ENCODE data around the gene EFHD1.
A peak's percentile ranks its signal among the peaks of the same experiment; 100 is the strongest.
"Not testable (repeated sequence)": the region's sequence is repeated elsewhere in the genome, so short reads cannot be mapped to it uniquely, and the experiment has no call there.

Gene EFHD1

DNA sequence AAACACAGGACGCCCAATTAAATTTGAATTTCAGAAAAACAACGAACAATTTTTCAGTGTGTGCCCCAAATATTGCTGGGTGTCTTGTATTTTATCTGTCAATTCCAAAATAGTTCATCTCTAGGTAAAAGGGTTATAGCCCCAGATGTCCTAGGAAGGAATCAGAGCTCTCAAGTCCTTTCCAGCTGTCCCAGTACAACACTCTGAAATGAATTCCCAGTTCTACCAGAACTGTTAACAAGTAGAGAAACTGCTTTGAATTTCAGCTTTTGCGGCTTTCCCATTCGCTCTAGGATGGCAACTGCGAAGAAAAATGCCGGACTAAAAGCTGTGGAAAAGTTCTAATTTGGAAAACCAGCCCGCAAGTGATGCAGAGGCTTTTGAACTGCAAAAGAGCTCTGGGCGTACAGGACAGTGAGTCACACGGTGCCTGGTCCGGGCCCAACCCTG lies 63.2 kb downstream of the EFHD1 start:
- DNase-seq (ENCODE audit: low read depth): no peak

DNA sequence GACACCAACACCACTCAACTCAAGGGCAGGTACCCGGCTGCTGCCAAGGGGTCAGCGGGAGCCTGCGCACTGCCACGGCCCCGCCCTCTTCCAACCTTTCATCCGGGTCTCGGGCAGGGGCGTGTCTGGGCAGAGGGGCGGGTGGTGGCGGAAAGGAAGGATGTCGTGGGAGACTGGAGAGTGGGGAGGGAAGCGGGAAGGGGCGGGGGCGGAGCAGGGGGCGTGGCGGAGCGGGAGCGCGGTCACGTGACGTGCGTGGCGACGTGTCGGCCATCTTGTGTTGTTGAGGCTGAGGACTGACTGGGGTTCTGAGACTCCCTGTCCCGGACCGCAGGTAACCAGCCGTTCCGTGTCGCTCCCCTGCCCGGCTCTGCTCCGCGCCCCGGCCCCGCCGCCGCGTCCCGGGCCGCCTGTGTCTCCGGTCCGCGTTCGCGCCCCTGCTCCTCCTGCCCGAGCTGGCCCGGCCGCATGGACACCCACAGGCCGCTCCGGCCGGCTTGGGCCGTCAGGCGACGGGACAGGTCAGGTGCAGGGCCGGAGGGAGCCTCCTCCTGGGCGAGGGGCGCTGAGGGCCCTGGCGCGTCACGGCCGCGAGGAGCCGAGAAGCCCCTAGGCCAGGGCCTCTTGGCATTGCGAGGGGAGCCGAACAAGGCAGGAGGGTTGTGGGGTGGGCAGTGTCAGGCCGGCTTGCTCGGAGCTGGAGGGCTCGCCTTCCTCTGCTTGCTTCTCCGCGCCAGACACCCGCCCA lies 63.8 kb downstream of the EFHD1 start, which contains the start of gene GIGYF2:
Gene GIGYF2, plus strand, starts transcription at position 273 of the 748 bp plus-strand sequence. CDS start 37,867 bp downstream, outside the sequence.
- peak; percentile 91 for DNase-seq (ENCODE audit: low read depth)

DNA sequence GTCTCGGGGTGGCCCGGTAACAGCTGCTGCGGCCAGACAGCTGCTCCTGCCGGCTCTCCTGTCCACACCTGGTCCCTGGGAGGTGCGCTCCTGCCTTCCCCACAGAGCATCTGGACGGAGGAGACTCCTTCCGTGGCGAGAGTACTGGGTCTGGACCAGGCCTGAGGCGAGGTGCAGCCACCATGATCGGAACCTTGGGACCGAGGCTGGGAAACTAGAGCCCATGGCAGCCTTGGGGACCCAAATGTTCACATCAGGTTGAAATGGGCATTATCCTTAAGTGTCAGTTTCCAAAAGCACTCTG lies 64.4 kb downstream of the EFHD1 start:
- no peak for DNase-seq (ENCODE audit: low read depth)

DNA sequence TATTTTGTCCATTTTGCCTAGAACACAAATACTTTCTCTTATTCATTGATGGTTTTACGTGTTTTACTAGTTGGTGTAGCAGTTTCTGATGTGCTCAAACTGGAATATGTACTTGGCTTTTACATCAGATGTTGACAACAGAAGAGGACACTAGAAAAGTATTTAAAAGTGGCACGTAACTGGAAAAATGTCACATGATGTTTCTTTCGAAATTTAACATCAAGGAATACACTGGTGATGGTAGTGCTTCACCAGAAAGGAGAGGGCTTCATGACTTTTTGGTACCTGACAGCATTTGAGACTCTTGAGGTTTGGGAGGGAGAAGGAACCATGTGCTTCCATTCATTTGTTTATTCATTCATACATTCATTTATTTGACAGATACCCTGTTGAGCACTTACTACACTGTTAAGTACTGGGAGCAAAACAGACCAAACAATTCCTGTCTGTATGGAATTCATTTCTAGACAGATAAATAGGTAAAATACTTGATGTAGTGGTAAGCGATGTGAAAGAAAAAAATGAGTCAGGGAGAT lies 65.2 kb downstream of the EFHD1 start:
- no peak for DNase-seq (ENCODE audit: low read depth)

DNA sequence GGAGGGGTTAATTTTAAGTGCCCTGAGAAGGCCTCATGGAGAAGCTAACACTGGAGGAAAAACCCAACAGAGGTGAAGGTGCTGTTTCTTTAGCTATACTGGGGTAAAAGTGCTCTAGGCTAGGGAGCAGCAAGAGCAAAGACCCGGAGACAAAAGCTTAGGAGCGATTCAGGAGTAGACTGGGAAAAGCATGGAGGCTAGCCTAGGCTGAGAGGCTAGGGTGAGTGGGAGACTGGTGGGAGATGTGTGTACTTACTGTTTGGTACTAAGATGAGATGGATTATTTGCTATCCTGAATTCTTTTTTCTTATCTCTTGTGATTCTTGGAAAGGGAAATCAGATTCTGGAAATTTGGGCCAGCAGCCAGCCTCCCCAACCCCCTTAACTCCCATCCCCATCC lies 65.7 kb downstream of the EFHD1 start:
- no peak for DNase-seq (ENCODE audit: low read depth)

DNA sequence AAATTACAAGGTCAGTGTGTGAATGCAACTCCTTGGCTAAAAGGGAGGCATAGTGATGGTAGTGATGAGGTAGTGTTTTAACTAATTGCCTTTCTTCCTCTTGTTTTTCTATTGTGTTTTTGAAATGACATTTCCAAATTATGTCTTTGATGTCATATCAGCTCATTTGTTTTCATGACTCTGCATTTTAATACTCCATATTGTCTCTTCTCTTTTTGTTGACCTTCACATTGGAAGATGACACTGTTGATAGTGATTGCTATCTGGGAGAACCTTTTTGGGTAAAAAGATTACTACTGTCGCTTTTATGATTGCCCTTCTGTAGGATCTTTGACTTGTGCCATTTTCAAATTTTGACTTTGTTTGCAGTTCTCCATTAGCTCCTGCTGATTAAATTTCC lies 66.8 kb downstream of the EFHD1 start:
- DNase-seq (ENCODE audit: low read depth): no peak

DNA sequence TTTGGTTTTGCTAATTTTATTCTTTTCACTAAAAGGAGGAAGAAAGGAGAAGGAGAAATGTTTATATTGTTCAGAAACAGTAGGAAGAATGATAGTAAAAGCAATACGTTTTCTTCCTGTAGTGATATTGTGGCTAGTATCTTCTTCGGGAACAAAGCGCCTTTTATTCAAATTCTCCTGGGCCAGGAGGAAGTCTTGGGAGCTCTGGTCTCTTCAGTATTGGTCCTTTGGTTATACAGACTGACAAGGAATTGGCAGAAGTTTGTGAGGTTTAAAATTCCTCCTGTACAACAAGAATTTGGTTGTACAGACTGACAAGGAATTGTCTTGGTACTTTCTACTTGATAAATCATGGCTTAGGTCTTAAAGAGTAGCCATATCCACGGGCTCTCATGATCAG lies 73.7 kb downstream of the EFHD1 start:
- no peak for DNase-seq (ENCODE audit: low read depth)

DNA sequence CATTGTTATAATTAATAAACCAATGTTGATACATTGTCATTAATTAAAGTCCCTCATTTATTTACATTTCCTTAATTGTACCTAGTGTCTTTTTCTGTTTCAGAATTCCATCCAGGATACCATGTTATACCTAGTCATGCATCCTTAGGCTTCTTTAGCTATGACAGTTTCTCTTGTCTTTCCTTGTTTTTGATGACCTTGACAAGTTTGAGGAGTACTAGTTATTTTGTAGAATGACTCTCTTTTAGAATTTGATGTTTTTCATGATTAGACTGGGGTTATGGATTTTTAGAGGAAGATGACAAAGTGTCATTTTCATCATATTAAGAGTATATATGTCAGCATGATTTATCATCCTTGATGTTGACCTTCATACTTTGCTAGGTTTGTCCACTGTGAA lies 80.1 kb downstream of the EFHD1 start:
- DNase-seq (ENCODE audit: low read depth): no peak

DNA sequence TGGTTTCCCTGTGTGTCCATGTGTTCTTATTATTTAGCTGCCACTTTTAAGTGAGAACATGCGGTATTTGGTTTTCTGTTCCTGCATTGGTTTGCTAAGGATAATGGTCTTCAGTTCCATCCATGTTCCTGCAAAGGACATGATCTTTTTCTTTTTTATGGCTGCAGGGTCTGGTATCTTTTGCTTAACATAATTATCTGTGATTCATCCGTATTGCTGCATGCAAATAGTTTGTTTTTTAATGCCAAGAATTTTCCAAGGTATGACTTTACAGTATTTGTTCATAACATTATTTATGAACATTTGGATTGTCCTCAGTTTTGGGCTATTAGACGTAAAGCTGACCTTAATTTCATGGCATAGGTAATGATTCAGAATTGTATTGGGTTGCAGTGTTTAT lies 81.6 kb downstream of the EFHD1 start:
- no peak for DNase-seq (ENCODE audit: low read depth)

DNA sequence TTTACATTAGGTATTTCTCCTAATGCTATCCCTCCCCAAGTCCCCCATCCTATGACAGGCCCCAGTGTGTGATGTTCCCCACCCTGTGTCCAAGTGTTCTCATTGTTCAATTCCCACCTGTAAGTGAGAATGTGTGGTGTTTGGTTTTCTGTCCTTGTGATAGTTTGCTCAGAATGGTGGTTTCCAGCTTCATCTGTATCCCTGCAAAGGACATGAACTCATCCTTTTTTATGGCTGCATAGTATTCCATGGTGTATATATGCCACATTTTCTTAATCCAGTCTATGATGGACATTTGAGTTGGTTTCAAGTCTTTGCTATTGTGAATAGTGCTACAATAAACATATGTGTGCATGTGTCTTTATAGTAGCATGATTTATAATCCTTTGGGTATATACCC lies 86.7 kb downstream of the EFHD1 start:
- not testable (repeated sequence) for DNase-seq (ENCODE audit: low read depth)

DNA sequence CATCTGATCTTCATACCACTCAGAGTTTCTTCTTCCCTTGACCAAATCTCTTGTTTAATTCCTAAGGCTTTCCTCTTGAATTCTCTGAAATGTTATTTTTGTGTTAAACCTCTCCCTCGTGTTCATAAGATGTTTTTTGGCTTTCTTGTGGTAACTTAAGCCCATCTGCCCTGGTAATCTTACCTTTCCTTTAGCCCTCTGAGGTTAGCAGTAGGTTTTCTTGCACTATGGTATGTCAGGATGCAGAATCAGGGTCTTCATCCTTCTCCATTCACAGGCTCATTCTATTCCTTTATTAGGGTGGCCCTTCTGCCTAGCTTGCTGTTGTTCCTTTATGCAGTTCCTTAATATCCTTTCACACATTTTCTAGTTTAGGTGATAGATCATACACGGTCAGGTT lies 87.9 kb downstream of the EFHD1 start:
- no peak for DNase-seq (ENCODE audit: low read depth)

DNA sequence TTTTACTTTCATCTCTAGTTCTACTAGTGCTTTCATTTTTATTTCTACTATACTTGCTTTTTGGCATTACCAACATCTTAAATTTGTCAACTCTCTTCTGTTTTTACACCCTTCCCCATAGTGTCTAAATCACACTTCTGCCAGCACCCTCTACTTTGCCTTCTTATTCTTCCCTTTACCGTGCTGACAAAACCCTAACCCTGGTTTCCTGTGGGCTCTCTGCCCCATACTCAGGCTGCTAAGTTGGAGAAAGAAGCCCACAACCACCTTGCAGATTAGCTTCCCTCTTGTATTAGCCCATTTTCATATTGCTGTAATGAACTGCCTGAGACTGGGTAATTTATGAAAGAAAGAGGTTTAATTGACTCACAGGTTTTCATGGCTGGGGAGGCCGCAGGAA lies 88.5 kb downstream of the EFHD1 start:
- no peak for DNase-seq (ENCODE audit: low read depth)

DNA sequence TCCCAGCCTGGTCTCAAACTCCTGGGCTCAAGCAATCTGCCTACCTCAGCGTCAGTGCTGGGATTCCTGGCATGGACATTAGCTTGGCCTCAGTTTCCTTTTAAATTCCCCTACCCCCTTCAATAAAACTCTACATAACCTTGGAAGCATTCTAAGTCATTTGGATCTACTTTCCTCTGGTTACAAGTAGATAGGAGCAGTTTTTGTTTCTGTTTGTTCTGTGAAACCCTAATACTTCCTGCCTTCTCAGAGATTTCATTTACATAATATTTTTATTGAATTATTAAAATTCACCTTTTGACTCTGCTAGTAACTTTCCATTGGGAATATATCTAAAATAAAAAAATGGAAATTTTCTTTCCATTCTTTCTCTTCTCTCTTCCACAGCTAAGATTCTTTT lies 89.6 kb downstream of the EFHD1 start:
- no peak for DNase-seq (ENCODE audit: low read depth)

DNA sequence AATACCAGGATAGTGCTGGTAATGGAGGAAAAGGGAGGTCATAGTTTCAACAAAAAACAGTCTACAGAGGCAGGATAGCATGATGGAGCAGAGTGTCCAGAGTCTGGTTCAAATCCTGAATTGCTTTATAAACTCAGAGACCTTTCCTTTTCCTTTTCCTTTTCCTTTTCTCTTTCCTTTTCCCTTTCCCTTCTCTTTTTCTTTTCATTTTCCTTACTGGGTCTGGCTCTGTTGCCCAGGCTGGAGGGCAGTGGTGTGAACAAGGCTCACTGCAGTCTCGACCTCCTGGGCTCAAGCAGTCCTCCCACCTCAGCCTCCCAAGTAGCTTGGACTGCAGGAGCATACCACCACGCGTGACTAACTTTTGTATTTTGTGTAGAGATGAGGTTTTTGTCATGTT lies 95.4 kb downstream of the EFHD1 start:
- DNase-seq (ENCODE audit: low read depth): no peak

DNA sequence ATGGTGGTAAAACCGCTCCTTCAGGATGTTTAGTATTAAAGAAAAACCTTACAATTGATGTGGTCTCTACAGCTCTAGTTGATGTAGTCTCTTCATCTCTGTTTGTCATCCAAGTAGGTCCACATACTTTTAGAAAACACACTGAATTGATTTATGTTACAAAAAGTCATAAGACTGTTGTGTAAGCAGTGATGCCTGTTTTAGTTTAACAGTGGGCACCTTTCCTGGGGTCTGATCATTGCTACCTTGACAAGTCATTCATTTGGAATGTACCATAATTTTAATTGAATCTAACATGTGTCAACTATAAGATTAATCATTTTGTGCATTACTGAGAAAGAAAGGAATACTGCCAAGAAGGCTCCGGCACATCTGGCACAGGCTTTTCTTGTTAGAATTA lies 98.1 kb downstream of the EFHD1 start:
- no peak for DNase-seq (ENCODE audit: low read depth)

Data from stimulated activated CD8-positive, alpha-beta memory T cell treated with anti-CD3 and anti-CD28 coated beads, Interleukin-7, amount 100 ng/mL, for 24 hours (primary cell).